ENCODE data around the gene ZRSR2. TPM values are rescaled to one million over a fixed set of nuclear protein-coding genes. Genes with fewer than 3 reads are reported as not detected.
A peak's percentile ranks its signal among the peaks of the same experiment; 100 is the strongest.

Gene ZRSR2
- total RNA-seq, 4 donors from 2014 or later: 5.3 to 263 (median 12.4) TPM; not detected in 1

- H3K27ac ChIP-seq: no peak overlapping the region
- H3K27me3 ChIP-seq: no peaks in the 10 kb centered on the region
- H3K4me1 ChIP-seq: no peaks in the 10 kb centered on the region
- no peaks in the 10 kb centered on the region for H3K36me3 ChIP-seq
- intact Hi-C loops (cut with DNase I; ENCODE audit: low total_unique reads): no loop called here
- WGBS, 2 donors (ENCODE audit: low coverage in 1 of 2): 78 to 90% methylated on average over 2 to 10 of the region's 10 CpGs
- no peaks in the 10 kb centered on the region for H3K9me3 ChIP-seq
- TF ChIP-seq POLR2A (IDR thresholded peaks at IDR 0.05): no peak
- TF ChIP-seq CTCF (IDR thresholded peaks at IDR 0.05): peak in 2 of 5 experiments; percentile 18 to 21
- no peak overlapping the region for H3K4me3 ChIP-seq
- peak; percentile 12 for DNase-seq
- in situ Hi-C loops (cut with MboI; ENCODE audit: low pct_ligation_motif_present in 1 of 4, low pct_unique_long_range_greater_than_20kb in 1 of 4, low sequenced_read_pairs in 3 of 4): loop anchor here in 1 of 4 donors (25.0 kb wide), 1 partner anchor 621 kb away; no protein-coding TSS in a partner anchor
These were observed 25.6 kb downstream of the ZRSR2 start for GRCh38 chrX:15815779-15816437.

DNA sequence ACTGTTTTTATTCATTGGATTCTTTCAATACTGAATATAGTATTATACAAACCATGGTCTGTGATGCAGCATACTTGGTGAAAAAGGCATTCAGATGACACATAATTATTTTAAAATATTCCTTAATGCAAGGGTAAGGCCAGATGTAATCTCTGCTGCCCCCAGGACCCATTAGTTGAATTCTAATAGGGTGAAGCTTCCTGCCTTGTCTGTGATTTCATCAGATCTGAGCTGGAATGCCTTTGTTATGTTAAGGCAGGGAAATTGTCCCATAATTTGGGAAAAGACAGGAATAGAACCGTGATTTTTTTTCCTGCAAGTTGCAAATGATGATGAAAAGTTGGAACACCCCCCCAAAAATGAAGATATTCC lies 26.1 kb downstream of the ZRSR2 start:
- no peak for DNase-seq
- no peaks in the 10 kb centered on the region for H3K36me3 ChIP-seq
- in situ Hi-C loops (cut with MboI; ENCODE audit: low pct_ligation_motif_present in 1 of 4, low pct_unique_long_range_greater_than_20kb in 1 of 4, low sequenced_read_pairs in 3 of 4): loop anchor here in 1 of 4 donors (25.0 kb wide), 1 partner anchor 621 kb away; no protein-coding TSS in a partner anchor
- no peaks in the 10 kb centered on the region for H3K4me1 ChIP-seq
- H3K4me3 ChIP-seq: no peak overlapping the region
- no peaks in the 10 kb centered on the region for H3K27me3 ChIP-seq
- intact Hi-C loops (cut with DNase I; ENCODE audit: low total_unique reads): no loop called here
- H3K27ac ChIP-seq: no peak overlapping the region
- H3K9me3 ChIP-seq: no peaks in the 10 kb centered on the region
- WGBS, 2 donors (ENCODE audit: low coverage in 1 of 2): 71 to 85% methylated on average over 1 of the region's 1 CpG
- TF ChIP-seq CTCF (IDR thresholded peaks at IDR 0.05): peak in 1 of 5 experiments; percentile 5
- TF ChIP-seq POLR2AphosphoS5 (IDR thresholded peaks at IDR 0.05): no peak

DNA sequence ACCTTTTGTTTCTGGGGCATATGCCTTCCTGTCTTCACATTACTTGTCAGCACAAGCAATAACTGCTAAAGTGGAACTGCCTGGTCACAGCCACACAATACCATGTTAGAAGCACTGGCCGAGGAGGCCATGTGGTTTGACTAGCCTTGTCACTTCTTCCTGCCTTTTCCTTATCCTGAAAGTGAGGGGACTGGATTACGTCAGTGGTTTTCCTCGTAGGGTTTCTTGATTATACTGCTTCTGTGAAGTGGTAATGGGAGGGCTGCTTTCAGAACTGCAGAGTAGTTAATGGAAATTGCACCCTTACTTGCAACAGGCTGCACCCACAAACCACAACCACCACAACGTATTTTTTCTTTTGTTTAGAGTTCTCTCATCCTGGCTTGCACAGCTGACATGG lies 26.6 kb downstream of the ZRSR2 start:
- intact Hi-C loops (cut with DNase I; ENCODE audit: low total_unique reads): no loop called here
- no peaks in the 10 kb centered on the region for H3K36me3 ChIP-seq
- WGBS, 2 donors (ENCODE audit: low coverage in 1 of 2): 67% methylated on average over 4 of the region's 4 CpGs; no CpG with 5 or more reads in 1 of the 2 donors

More for the DNA sequence above, 26.6 kb downstream of the ZRSR2 start:
- H3K4me3 ChIP-seq: no peak overlapping the region
- no peak overlapping the region for H3K27ac ChIP-seq
- H3K4me1 ChIP-seq: no peaks in the 10 kb centered on the region
- TF ChIP-seq EP300 (IDR thresholded peaks at IDR 0.05; ENCODE audit: low read depth): no peak
- no peak for TF ChIP-seq CTCF (IDR thresholded peaks at IDR 0.05)
- no peak for TF ChIP-seq POLR2AphosphoS5 (IDR thresholded peaks at IDR 0.05)
- no peak for TF ChIP-seq POLR2A (IDR thresholded peaks at IDR 0.05)
- no peaks in the 10 kb centered on the region for H3K9me3 ChIP-seq
- in situ Hi-C loops (cut with MboI; ENCODE audit: low pct_ligation_motif_present in 1 of 4, low pct_unique_long_range_greater_than_20kb in 1 of 4, low sequenced_read_pairs in 3 of 4): loop anchor here in 1 of 4 donors (25.0 kb wide), 1 partner anchor 620 kb away; no protein-coding TSS in a partner anchor
- H3K27me3 ChIP-seq: no peaks in the 10 kb centered on the region
- DNase-seq: no peak
